Eye (tissue), 1 donor: Measurements from ENCODE around the gene HS3ST1.

ENCODE experiments used
- DNase-seq: peaks from one replicate; pipeline ENCODE4 v3.0.0-alpha.2; 2015

The HS3ST1 gene

GRCh38 chr4:11430536-11430935 lies 1.8 kb upstream of the HS3ST1 start:
- no peak for DNase-seq

- no peak for DNase-seq
These were observed 978 bp upstream of the HS3ST1 start for GRCh38 chr4:11429699-11430045.

- peak; percentile 89 for DNase-seq
These were observed 405 bp upstream of the HS3ST1 start for GRCh38 chr4:11428899-11429698.

- DNase-seq, result peak; percentile 53
These were observed 1.3 kb downstream of the HS3ST1 start for GRCh38 chr4:11427121-11427996.

- peak; percentile 37 for DNase-seq
These were observed 2.0 kb downstream of the HS3ST1 start for GRCh38 chr4:11426731-11427120.

GRCh38 chr4:11426003-11426402 lies 2.7 kb downstream of the HS3ST1 start:
- no peak for DNase-seq

- DNase-seq, result no peak
These were observed 3.8 kb downstream of the HS3ST1 start for GRCh38 chr4:11424856-11425255.

GRCh38 chr4:11424000-11424399 lies 4.7 kb downstream of the HS3ST1 start:
- DNase-seq, result peak; percentile 79

- no peak for DNase-seq
These were observed 5.2 kb downstream of the HS3ST1 start for GRCh38 chr4:11423465-11423864.

- no peak for DNase-seq
These were observed 7.6 kb downstream of the HS3ST1 start for GRCh38 chr4:11421116-11421515.

GRCh38 chr4:11420327-11420726 lies 8.4 kb downstream of the HS3ST1 start:
- no peak for DNase-seq

GRCh38 chr4:11418610-11419009 lies 10.1 kb downstream of the HS3ST1 start:
- peak; percentile 55 for DNase-seq

GRCh38 chr4:11416767-11417113 lies 12.0 kb downstream of the HS3ST1 start:
- no peak for DNase-seq

- no peak for DNase-seq
These were observed 12.5 kb downstream of the HS3ST1 start for GRCh38 chr4:11416071-11416766.

- no peak for DNase-seq
These were observed 13.2 kb downstream of the HS3ST1 start for GRCh38 chr4:11415409-11416070.

- no peak for DNase-seq
These were observed 16.5 kb downstream of the HS3ST1 start for GRCh38 chr4:11412211-11412610.

GRCh38 chr4:11409632-11410031 lies 19.1 kb downstream of the HS3ST1 start:
- no peak for DNase-seq

- DNase-seq, result peak; percentile 42
These were observed 20.3 kb downstream of the HS3ST1 start for GRCh38 chr4:11408233-11408967.

GRCh38 chr4:11407551-11407950 lies 21.1 kb downstream of the HS3ST1 start:
- no peak for DNase-seq

- DNase-seq, result no peak
These were observed 24.3 kb downstream of the HS3ST1 start for GRCh38 chr4:11404431-11404830.

GRCh38 chr4:11402192-11402591 lies 26.5 kb downstream of the HS3ST1 start:
- no peak for DNase-seq

- no peak for DNase-seq
These were observed 29.2 kb downstream of the HS3ST1 start for GRCh38 chr4:11399461-11399971.
